Large intestine (tissue), 3 donors: Measurements from ENCODE around the gene RSPH1. TPM values are rescaled to one million over a fixed set of nuclear protein-coding genes. Genes with fewer than 3 reads are reported as not detected.

ENCODE experiments used
- DNase-seq, 2 donors: peaks; one replicate each; pipeline versions ENCODE4 v3.0.0 to v3.0.0-alpha.2; 2013
- H3K27ac ChIP-seq: one replicate; pipeline ENCODE4 v1.5.1; 2013; ENCODE audit warnings: low read length
- H3K27me3 ChIP-seq: 2 replicates; pipeline ENCODE4 v1.6.1; 2013; ENCODE audit warnings: low read length; ENCODE audit not compliant: control insufficient read depth, insufficient read depth
- H3K36me3 ChIP-seq: 2 replicates; pipeline ENCODE4 v1.6.1; 2013; ENCODE audit warnings: low read length; ENCODE audit not compliant: control insufficient read depth, insufficient read depth
- H3K4me1 ChIP-seq: one replicate; pipeline ENCODE4 v1.6.1; 2013; ENCODE audit warnings: low read length; ENCODE audit not compliant: control insufficient read depth, insufficient read depth
- H3K4me3 ChIP-seq: one replicate; pipeline ENCODE4 v1.5.1; 2013; ENCODE audit warnings: low read length
- H3K9me3 ChIP-seq: one replicate; pipeline ENCODE4 v1.6.1; 2013; ENCODE audit warnings: mild to moderate bottlenecking, low read depth, low read length, moderate library complexity; ENCODE audit not compliant: control insufficient read depth
- WGBS: methylation state at CpG from one replicate; pipeline ENCODE4 v1.1.5; 2013; ENCODE audit warnings: low lambda C conversion rate; ENCODE audit not compliant: insufficient coverage; 5-methylcytosine and 5-hydroxymethylcytosine counted together
- polyA plus RNA-seq: library from polyadenylated mRNA; unstranded; fragments of 120-200 nt; gene quantifications from one replicate; pipeline ENCODE4 v1.2.1, GENCODE V29; 2013

Gene RSPH1
- polyA plus RNA-seq, 1 donor, result 6.0 TPM

DNA sequence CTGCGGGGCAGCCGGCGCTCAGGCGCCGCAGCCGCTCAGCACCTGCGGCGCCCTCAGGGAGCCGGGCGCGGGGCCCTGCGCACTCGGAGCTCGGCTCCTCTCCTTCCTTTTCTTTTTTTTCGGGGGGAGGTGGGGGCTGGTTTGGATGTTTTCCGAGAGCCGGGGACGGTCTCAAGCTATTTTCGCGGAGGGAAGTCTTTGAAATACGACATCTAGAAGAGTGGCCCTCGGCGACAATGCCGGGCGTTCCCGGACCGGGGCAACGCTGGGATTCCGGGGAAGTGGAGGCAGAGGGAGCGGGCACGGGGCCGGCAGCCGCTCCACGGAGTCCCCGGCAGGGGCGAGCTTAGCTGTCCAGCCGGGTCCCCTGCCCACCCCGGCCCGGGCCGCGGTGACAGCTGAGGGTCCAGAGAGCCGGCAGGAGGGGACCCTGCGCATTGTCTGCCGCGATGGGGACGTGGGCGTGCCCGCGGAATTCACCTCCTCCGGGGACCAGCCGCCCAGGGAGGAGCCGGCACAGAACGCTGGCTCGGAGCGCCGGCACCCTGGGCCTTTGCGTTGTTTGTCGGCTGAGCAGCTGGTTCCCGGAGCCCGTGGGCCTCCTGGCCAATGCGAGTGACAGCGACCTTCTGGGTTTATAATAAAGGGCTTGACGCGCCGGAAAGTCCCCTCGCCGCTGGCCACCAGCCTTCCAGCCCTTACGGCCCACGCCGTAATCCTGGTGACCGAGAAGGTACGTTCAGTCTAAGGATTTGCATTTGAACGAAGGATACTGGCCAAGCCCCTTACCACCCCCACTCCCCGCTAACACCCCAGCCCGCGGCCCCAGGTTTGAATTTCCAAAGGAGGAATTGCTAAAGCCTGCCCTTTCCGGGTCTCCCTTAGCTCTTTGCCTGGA, 18.2 kb upstream of the RSPH1 start:
- WGBS, result no CpG with 5 or more reads among the region's 77 CpGs
- Histone ChIP-seq H3K27me3 (no peaks in the 10 kb centered on the region), H3K4me1 (peaks cover 21% of the 10 kb centered on the region), H3K4me3 (peak overlapping the region; percentile 83), H3K9me3 (no peaks in the 10 kb centered on the region), H3K27ac (peak overlapping the region; percentile 76), H3K36me3 (peaks cover 25% of the 10 kb centered on the region)
- peak in 1 of 2 donors; percentile 67 for DNase-seq

DNA sequence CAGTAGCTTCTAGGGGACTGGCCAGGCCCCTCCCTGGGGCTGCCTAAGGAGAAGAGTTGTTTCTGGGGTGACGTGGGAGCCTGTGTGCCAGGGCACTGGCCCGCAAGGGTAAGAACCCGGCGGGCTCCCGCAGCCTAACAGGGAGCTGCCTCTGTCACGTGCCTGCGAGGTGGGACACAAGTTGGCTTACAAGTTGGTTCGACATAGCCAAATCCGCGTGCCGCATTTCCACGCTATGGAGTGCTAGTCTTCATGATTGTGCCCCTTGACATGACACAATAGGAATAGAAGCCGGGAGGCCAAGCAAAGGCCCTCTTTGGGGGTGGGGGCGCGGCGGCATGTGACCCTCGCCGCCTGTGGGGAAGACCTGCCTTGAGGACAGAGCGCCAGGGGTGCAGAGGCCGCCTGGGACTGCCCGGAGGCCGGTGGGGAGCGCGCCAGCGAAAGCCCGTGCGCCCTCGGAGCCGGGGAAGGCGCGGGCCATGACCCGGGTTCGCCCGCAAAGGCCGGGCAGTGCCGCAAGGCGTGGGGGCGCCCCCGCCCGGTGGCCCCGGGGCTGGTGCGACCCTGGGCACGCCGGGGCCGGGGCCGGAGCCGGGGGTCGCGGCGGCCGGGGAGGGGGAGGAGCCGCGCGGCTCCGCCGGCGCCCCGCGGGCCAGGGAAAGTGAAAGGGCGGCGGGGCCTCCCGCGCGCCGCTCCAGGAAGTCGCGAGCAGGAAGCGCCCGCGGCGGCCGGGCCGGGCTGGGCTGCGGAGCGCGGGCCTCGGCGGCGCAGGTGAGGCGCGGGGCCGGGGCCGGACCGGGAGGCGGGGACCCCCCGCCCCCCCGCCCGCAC, 17.3 kb upstream of the RSPH1 start, which contains the start of gene SLC37A1:
Gene SLC37A1, plus strand, starts transcription at position 702 of the 834 bp plus-strand sequence. CDS start 4,603 bp downstream, outside the sequence.
- Histone ChIP-seq H3K27ac (peak within 1 kb of the TSS; percentile 76), H3K27me3 (no peaks in the 10 kb centered on the region), H3K9me3 (no peaks in the 10 kb centered on the region), H3K36me3 (peaks cover 17% of the 10 kb centered on the region), H3K4me1 (peaks cover 29% of the 10 kb centered on the region), H3K4me3 (peak within 1 kb of the TSS; percentile 83)
- no CpG with 5 or more reads among the region's 88 CpGs for whole genome bisulfite sequencing
- DNase-seq, result peak in 1 of 2 donors; percentile 64

DNA sequence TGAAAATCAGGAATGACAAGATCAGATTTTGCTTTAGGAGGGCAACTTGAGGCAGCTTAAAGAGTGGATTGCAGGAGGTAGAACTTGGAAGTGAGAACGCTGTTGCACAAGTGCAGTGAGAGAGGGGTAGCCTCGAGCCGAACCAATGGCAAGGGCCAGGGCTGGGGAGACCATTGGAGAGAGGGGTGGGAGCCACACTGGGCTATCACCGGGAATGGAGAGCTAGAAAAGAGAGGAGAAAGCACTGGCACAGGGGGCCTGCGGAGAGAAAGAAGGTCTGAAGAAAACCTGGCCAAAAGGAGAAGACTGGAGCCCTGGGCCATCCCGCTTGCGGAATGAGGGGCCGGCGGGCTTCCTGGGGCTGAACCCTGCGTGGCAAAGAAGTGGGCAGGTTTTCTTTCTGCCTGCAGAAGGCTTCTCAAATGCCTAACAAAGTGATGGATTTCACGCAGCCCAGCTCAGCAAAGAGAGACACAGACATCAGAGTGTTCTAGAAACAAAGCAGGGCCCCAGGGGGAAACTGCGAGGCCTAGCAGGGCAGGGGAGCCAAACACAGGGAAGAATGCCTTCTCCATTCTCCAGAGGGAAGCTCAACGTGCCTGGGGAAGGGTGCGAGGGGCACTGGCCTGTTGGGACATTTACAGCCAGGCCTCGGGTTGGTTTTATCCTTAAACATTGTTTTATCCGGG, 16.5 kb upstream of the RSPH1 start:
- H3K4me1 ChIP-seq, result peaks cover 30% of the 10 kb centered on the region
- no peak for DNase-seq
- H3K4me3 ChIP-seq, result no peak overlapping the region
- H3K36me3 ChIP-seq, result peaks cover 9% of the 10 kb centered on the region
- no peaks in the 10 kb centered on the region for H3K27me3 ChIP-seq
- no CpG with 5 or more reads among the region's 16 CpGs for WGBS
- no peaks in the 10 kb centered on the region for H3K9me3 ChIP-seq
- no peak overlapping the region for H3K27ac ChIP-seq

DNA sequence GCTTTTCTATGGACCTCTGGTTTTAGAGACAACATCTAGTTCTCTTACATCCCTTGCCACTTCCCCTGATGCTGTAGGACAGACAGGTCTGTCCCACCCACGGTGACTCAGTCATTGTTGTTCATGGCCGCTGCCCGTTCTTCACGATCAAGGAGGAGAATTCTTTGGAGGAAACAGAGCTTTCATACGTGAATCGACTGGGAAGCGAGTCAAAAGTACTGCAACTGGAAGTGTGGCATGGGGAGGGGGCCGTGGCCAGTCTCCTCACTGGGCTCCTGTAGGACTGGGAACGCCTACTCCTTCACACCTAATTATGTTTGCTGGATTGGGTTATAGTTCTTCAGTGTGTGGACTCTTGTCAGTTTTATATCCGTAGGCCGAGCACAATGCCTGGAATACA, 13.2 kb upstream of the RSPH1 start:
- Histone ChIP-seq H3K36me3 (no peaks in the 10 kb centered on the region), H3K27me3 (no peaks in the 10 kb centered on the region), H3K4me1 (peaks cover 24% of the 10 kb centered on the region), H3K27ac (peak overlapping the region; percentile 13), H3K9me3 (no peaks in the 10 kb centered on the region), H3K4me3 (no peak overlapping the region)
- whole genome bisulfite sequencing, result no CpG with 5 or more reads among the region's 11 CpGs
- DNase-seq, result no peak

DNA sequence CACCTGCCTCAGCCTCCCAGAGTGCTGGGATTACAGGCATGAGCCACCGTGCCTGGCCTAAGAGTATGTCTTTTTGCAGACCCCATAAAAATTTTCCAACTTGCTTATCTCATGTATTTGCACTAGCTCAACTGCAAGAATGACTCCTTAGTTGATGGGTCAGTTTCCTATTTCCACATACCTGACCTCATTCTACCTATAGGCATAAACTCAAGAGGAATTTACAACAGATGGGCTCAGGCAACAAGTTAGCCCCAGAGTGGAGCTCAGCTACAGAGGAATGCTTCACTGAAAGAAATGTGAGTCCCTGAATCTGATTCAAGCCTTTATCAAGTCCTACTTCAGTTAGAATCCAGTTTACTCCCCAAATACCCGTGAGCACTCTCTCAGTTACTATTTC, 12.3 kb upstream of the RSPH1 start:
- Histone ChIP-seq H3K36me3 (no peaks in the 10 kb centered on the region), H3K27ac (peak overlapping the region; percentile 53), H3K27me3 (no peaks in the 10 kb centered on the region), H3K4me3 (no peak overlapping the region), H3K9me3 (no peaks in the 10 kb centered on the region), H3K4me1 (peaks cover 31% of the 10 kb centered on the region)
- DNase-seq, result peak; percentile 53 to 71
- 50% methylated on average over 1 of the region's 2 CpGs for WGBS

DNA sequence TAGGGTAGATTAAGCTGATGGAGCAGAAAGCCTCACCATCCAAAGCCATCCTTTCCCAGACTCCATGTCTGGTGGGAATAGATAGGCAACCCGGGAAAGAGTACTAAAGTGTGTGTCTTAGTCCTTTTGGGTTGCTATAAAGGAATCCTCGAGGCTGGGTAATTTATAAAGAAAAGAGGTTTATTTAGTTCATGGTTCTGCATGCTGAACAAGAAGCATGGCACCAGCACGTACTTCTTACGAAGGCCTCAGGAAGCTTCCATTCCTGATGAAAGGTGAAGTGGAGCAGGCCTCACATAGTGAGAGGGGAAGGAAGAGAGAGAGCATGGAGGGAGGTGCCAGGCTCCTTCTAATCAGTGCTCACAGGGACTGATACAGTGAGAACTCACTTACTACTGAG, 11.4 kb upstream of the RSPH1 start:
- WGBS, result no CpG with 5 or more reads among the region's 4 CpGs
- H3K4me3 ChIP-seq, result no peak overlapping the region
- H3K9me3 ChIP-seq, result no peaks in the 10 kb centered on the region
- no peak overlapping the region for H3K27ac ChIP-seq
- H3K36me3 ChIP-seq, result no peaks in the 10 kb centered on the region
- peaks cover 24% of the 10 kb centered on the region for H3K4me1 ChIP-seq
- DNase-seq, result no peak
- no peaks in the 10 kb centered on the region for H3K27me3 ChIP-seq

DNA sequence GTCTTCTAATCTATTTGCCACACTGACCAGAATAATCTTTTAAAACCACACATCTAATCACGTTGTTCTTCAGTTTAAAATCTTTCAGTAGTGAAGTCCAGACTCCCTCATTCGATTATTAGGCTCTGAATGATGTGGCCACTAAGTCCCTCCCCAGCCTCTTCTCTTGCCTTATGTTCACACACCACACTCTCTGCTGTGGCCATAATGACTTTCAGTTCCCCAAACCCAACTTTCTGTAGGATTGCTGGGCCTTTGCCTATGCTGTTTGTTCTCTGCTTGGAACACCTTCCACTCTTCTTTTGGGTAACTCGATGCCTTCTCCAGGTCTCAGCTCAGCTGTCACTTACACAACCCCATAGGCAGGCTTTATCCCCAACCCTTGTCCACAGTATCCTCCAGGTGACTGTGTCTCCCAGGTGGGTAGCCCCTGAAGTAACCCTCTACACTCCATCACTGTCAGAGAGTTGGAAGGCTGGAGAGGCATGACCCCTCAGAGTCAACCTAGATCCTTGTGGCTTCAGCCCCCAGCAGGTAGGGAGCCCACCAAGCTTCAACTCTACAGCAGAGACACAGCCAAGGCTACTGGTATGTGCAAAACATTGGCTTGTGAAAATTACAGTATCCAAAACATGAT, 9.2 kb upstream of the RSPH1 start:
- no peak for DNase-seq
- Histone ChIP-seq H3K27ac (no peak overlapping the region), H3K9me3 (no peaks in the 10 kb centered on the region), H3K27me3 (no peaks in the 10 kb centered on the region), H3K4me1 (peaks cover 24% of the 10 kb centered on the region), H3K4me3 (no peak overlapping the region), H3K36me3 (no peaks in the 10 kb centered on the region)
- no CpG with 5 or more reads among the region's 3 CpGs for WGBS

DNA sequence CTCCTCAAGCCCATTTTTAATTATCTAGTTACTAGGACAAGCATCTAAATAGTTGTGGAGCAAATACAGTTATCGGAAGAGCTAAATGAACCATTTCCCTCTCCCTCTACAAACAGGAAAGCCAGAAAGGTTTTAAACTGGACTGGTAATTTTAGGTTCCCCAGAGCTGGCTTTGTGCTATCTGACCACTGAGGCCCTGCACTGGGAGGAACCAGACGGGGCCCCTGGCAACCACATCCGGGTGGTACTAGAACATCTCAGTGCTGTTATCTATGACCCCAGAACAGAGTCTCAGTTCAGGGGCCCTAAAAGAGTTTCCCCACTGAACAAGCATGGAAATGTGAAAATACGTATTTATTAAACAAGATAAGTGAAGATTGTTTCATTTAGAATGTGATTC, 7.7 kb upstream of the RSPH1 start:
- Histone ChIP-seq H3K27ac (no peak overlapping the region), H3K36me3 (no peaks in the 10 kb centered on the region), H3K27me3 (no peaks in the 10 kb centered on the region), H3K4me1 (peaks cover 14% of the 10 kb centered on the region), H3K9me3 (no peaks in the 10 kb centered on the region), H3K4me3 (no peak overlapping the region)
- no peak for DNase-seq
- no CpG with 5 or more reads among the region's 4 CpGs for WGBS

DNA sequence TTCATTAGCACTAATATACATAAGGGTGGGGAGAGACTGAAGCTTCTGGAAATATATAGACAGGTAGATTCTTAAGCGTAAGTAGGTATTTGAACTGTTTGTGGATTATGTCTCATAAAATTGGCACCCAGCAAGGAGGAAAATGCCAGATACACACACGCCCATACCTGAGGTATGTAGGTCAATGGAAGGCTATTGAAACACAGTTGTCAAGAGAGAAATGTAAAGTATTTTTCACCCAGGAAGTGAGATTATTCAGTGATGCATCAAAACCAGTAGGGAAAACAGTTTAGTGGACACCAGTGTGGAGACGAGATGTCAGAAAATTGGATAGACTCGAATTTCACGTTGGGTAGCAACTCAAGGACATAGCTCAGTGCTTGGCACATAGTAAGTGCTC, 4.7 kb upstream of the RSPH1 start:
- Histone ChIP-seq H3K4me3 (no peak overlapping the region), H3K4me1 (peaks cover 13% of the 10 kb centered on the region), H3K27ac (no peak overlapping the region), H3K27me3 (no peaks in the 10 kb centered on the region), H3K36me3 (no peaks in the 10 kb centered on the region), H3K9me3 (no peaks in the 10 kb centered on the region)
- no peak for DNase-seq
- WGBS, result 80% methylated on average over 1 of the region's 5 CpGs

DNA sequence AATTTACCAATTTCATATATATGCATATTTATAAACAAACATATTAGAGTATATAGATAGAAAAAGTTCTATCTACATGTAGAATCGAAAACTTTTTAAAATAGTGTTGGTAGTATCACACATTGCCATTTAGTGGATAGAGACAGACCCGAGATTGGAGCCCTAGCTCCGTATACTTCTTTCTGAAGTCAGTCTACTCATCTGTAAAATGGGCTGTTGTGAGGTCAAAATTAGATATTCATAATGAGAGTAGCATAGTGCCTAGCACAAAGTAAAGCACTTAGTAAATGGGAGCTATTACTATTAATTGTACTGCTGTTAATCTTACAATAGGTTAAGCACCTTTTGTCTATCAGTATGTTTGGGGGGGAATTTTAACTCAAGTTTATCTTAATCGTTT, 4.2 kb upstream of the RSPH1 start:
- Histone ChIP-seq H3K27ac (no peak overlapping the region), H3K27me3 (no peaks in the 10 kb centered on the region), H3K4me1 (peaks cover 19% of the 10 kb centered on the region), H3K36me3 (no peaks in the 10 kb centered on the region), H3K4me3 (no peak overlapping the region), H3K9me3 (no peaks in the 10 kb centered on the region)
- DNase-seq, result no peak
- 96% methylated on average over 4 of the region's 4 CpGs for WGBS
